ENCODE results near the gene SIPA1L3.
"Not testable (repeated sequence)": the region's sequence is repeated elsewhere in the genome, so short reads cannot be mapped to it uniquely, and the experiment has no call there.

The SIPA1L3 gene

GRCh38 chr19:38022791-38023670 lies 116.0 kb downstream of the SIPA1L3 start:
- Mint-ChIP-seq H3K4me1 (ENCODE audit: low read depth in 2 of 2) (peaks cover 8 to 15% of the 10 kb centered on the region in 2 donors), H3K9me3 (no peaks in the 10 kb centered on the region), H3K36me3 (ENCODE audit: insufficient read depth) (peaks cover under 1% of the 10 kb centered on the region), H3K4me3 (no peak overlapping the region), H3K27ac (peak overlapping the region in 1 of 2 donors; percentile 58), H3K27me3 (no peaks in the 10 kb centered on the region)
- DNase-seq (no peak), ATAC-seq (replicated peaks) (no peak)

DNA sequence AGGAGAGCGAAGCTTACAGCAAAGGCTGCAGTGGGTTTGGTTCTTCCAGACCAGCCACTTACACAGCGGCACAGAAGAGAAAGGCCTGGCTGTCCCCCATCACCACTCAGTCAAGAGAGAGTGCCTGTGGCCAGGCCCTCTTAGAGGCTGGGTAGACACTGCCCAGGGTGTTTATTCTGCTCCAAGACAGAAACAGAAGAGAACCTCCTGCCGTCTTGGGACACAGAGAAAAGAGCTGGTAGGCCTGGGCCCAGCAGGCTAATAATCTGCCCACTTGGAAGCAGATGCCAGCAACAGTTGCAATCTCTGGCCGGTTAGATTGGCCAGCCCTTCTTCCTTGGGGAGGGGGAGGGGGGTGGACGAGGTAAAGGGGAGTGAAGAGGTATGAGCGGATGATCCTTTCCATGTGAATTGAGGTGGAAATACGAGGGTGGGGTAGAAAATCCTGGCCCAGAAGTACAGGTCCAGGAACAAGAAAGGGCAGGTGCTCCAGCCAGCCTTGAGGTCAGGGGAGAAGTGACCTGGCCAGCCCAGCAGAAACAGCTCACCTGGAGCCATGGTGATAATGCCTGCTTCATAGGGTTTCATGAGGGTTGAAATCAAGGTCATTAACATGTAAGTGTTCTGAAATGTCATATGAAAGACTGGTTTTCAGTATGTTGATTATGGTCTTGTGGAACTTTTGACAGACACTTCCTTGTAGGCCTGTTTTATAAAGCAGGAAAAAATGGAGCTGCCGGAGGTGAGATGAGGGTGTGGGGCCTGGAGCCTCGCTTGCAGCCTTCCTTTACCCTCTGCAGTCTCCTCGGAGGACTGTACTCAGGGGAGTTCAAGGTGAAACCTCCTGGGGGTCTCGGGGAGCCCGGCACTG lies 116.9 kb downstream of the SIPA1L3 start:
- Mint-ChIP-seq H3K4me3 (no peak overlapping the region), H3K36me3 (ENCODE audit: insufficient read depth) (no peaks in the 10 kb centered on the region), H3K27ac (peak overlapping the region in 1 of 2 donors; percentile 58), H3K4me1 (ENCODE audit: low read depth in 2 of 2) (peaks cover 8 to 15% of the 10 kb centered on the region in 2 donors), H3K9me3 (no peaks in the 10 kb centered on the region), H3K27me3 (no peaks in the 10 kb centered on the region)
- ATAC-seq (replicated peaks), result no peak
- DNase-seq, result no peak

DNA sequence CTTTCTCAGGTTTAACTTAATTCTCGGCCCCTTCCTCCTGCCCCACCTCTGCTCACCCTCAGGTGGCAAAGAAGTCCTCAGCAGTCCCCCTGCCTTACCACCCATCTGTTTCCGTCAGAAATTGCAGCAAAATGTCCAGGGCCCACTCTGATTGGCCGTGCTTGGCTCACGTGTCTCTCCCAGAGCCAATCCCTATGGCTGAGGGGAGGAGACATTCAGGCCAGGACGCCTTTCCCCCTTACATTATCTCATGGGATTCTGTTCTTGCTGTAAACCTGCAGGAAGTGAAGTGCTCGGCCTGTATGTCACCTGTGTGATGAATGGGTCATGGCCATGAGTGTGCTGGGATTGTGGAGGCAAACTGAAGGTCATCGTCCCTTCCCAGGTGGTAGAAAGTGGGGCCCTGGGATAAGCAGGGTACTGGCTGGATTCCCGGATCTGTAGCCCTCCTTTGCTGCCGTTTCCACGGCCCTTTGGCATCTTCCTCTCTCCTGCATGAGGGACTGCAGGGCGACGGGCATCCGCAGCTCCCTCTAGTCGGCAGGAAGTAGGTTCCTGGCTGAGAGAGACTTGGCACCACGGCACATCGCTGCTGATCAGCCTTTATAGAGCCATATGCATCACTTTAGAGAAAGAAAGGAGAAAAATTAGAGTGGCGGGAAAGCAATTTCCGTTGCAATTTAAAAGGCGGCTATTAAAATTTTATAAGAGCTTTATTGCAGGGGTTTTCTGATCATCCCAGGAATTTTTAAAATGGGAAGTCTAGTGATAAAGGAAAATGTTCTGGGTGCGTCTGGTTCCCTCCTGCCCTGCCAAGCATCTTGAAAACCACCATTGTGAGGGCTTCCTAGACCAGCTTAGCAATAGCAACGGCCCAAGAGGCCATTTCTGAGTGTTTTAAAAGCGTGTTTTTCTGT lies 118.2 kb downstream of the SIPA1L3 start:
- Mint-ChIP-seq H3K36me3 (ENCODE audit: insufficient read depth) (peaks cover 6% of the 10 kb centered on the region), H3K4me1 (ENCODE audit: low read depth in 2 of 2) (peaks cover 7 to 13% of the 10 kb centered on the region in 2 donors), H3K9me3 (no peaks in the 10 kb centered on the region), H3K27me3 (no peaks in the 10 kb centered on the region), H3K4me3 (no peak overlapping the region), H3K27ac (no peak overlapping the region)
- ATAC-seq (replicated peaks) (no peak), DNase-seq (no peak)

DNA sequence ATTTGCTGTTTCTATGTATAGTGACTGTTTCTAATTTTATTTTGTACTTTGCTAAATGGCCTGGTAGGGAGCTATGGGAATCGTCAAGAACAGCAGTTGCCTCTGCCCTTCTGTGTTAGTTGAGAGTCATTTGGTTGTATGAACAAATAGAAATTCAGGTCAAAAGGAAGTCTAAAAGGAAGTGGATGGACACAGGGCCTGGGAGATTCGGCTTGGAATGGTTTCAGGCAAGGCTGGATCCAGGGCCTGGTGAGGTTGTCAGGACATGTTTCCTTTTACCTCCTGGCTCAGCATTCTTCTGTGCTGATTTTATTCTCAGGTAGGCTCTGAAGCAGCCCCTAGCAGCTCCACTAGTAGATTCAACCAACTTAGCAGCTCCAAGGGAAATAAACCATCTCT lies 118.9 kb downstream of the SIPA1L3 start:
- H3K27ac Mint-ChIP-seq, result no peak overlapping the region
- no peaks in the 10 kb centered on the region for H3K27me3 Mint-ChIP-seq

DNA sequence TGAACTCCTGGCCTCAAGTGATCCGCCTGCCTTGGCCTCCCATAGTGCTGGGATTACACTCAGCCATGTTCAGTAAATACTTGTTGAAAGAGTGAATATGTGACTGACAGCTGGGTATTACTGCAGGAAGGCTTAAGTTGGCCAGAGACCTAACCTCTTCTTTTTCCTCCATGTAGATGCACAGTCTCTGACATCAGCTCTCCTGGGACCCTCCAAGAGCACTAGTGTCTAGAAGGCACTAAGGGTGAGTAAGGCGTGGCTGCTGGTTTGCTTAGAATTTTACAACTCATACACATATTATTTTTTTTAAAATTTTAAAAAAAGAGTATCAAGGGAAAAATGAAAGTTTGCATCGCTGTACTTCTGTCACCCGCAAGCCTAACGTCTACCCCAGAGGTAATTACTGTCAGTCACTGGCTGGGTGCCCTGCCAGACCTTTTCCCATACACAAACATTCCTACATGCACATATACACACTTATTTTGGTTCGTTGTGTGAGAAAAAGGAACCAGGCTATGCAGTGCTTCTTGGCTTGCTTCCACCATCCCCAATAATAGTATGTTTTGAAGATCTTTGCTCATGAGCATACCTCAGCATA lies 122.0 kb downstream of the SIPA1L3 start:
- Mint-ChIP-seq H3K27ac (no peak overlapping the region), H3K4me1 (ENCODE audit: low read depth in 2 of 2) (peaks cover under 1 to 7% of the 10 kb centered on the region in 2 donors), H3K36me3 (ENCODE audit: insufficient read depth) (peaks cover 12% of the 10 kb centered on the region), H3K27me3 (no peaks in the 10 kb centered on the region), H3K4me3 (no peak overlapping the region), H3K9me3 (peaks cover 0 to 2% of the 10 kb centered on the region in 2 donors)
- no peak for DNase-seq
- ATAC-seq (replicated peaks), result no peak

More for the DNA sequence above, 118.9 kb downstream of the SIPA1L3 start:
- H3K4me1 Mint-ChIP-seq (ENCODE audit: low read depth in 2 of 2), result peaks cover 6 to 13% of the 10 kb centered on the region in 2 donors
- no peak overlapping the region for H3K4me3 Mint-ChIP-seq
- peaks cover 10% of the 10 kb centered on the region for H3K36me3 Mint-ChIP-seq (ENCODE audit: insufficient read depth)
- ATAC-seq (replicated peaks) (no peak), DNase-seq (no peak)
- no peaks in the 10 kb centered on the region for H3K9me3 Mint-ChIP-seq

DNA sequence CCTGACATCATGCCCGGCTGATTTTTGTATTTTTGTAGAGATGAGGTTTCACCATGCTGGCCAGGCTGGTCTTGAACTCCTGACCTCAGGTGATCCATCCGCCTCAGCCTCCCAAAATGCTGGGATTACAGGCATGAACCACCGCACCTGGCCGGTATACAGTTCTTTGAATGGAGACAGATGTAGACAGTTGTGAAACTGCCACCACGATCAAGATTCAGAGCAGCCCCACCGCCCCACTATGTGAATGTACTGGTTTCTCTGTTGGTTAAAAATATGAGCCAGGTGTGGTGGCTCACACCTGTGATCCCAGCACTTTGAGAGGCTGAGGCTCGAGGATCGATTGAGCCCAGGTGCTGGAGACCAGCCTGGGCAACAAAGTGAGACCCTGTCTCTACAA lies 123.0 kb downstream of the SIPA1L3 start:
- not testable (repeated sequence) for H3K27ac Mint-ChIP-seq; ATAC-seq (replicated peaks); H3K9me3 Mint-ChIP-seq; H3K4me3 Mint-ChIP-seq; DNase-seq; H3K27me3 Mint-ChIP-seq; H3K4me1 Mint-ChIP-seq (ENCODE audit: low read depth in 2 of 2)
- H3K36me3 Mint-ChIP-seq (ENCODE audit: insufficient read depth), result peaks cover 12% of the 10 kb centered on the region

DNA sequence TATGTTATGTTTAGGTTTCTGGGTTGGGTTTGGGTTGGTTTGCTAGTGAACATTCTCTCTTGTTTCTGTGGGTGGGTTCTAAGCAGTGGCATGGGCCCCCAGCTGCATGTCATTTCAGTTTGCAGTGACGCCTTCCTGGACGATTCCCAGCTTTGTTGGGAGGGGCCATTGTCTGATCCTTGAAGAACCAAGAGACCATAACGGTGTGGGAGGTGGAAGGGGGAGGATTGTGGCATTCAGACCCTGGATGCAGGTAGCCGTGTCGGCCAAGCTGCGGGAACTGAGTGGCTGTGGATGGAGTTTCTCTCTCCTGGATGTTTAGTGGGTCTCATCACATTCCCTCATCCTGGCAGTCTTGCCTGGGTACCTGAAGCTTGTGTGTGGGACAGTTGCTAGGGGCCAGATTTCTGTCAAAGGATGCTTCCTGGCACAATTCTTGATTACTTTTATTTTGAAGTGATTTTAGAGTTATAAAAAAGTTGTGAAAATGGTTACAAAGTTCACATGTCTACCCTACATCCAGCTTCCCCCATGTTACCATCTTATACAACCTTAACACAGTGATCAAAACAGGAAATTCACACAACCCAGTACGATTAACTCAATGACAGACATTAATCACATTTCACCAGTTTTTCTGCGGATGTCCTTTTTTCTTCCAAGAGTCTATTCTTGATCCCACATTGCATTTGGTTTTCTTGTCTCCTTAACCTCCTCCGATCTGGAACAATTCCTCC lies 123.8 kb downstream of the SIPA1L3 start:
- ATAC-seq (replicated peaks) (no peak), DNase-seq (no peak)
- Mint-ChIP-seq H3K36me3 (ENCODE audit: insufficient read depth) (peaks cover 12% of the 10 kb centered on the region), H3K4me1 (ENCODE audit: low read depth in 2 of 2) (peaks cover 0 to 9% of the 10 kb centered on the region in 2 donors), H3K4me3 (no peak overlapping the region), H3K27me3 (no peaks in the 10 kb centered on the region), H3K27ac (no peak overlapping the region), H3K9me3 (peaks cover 0 to 2% of the 10 kb centered on the region in 2 donors)

DNA sequence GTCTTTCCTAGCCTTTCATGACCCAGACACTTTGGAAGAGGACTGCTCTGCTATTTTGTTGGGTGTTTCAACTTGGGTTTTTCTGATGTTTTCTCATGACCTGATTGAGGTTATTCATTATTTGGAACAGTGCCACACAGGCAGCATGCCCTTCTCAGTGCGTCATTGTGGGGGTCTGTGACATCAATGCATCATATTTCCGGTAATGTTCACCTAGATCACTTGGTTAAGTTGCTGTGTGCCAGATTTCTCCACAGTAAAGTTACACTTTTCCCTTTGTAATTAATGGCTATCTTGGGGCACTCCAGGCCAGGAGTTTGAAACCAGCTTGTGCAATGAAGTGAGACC lies 124.4 kb downstream of the SIPA1L3 start:
- no peak for DNase-seq
- Mint-ChIP-seq H3K27ac (no peak overlapping the region), H3K36me3 (ENCODE audit: insufficient read depth) (peaks cover 12% of the 10 kb centered on the region), H3K9me3 (peaks cover 0 to 2% of the 10 kb centered on the region in 2 donors), H3K4me3 (no peak overlapping the region), H3K27me3 (no peaks in the 10 kb centered on the region), H3K4me1 (ENCODE audit: low read depth in 2 of 2) (peaks cover 0 to 9% of the 10 kb centered on the region in 2 donors)
- ATAC-seq (replicated peaks), result no peak

- peaks cover 0 to 2% of the 10 kb centered on the region in 2 donors for H3K9me3 Mint-ChIP-seq
- no peak for DNase-seq
- no peak overlapping the region for H3K27ac Mint-ChIP-seq
- H3K36me3 Mint-ChIP-seq (ENCODE audit: insufficient read depth), result peaks cover 12% of the 10 kb centered on the region
- H3K4me3 Mint-ChIP-seq, result no peak overlapping the region
- ATAC-seq (replicated peaks), result no peak
- H3K4me1 Mint-ChIP-seq (ENCODE audit: low read depth in 2 of 2), result peaks cover 0 to 10% of the 10 kb centered on the region in 2 donors
- no peaks in the 10 kb centered on the region for H3K27me3 Mint-ChIP-seq
These were observed 125.1 kb downstream of the SIPA1L3 start for GRCh38 chr19:38032151-38032550.

GRCh38 chr19:38032951-38033350 lies 125.9 kb downstream of the SIPA1L3 start:
- Mint-ChIP-seq H3K4me3 (no peak overlapping the region), H3K9me3 (peaks cover 0 to 2% of the 10 kb centered on the region in 2 donors), H3K4me1 (ENCODE audit: low read depth in 2 of 2) (peaks cover 0 to 11% of the 10 kb centered on the region in 2 donors), H3K36me3 (ENCODE audit: insufficient read depth) (peaks cover 12% of the 10 kb centered on the region), H3K27ac (no peak overlapping the region), H3K27me3 (no peaks in the 10 kb centered on the region)
- DNase-seq (no peak), ATAC-seq (replicated peaks) (no peak)

DNA sequence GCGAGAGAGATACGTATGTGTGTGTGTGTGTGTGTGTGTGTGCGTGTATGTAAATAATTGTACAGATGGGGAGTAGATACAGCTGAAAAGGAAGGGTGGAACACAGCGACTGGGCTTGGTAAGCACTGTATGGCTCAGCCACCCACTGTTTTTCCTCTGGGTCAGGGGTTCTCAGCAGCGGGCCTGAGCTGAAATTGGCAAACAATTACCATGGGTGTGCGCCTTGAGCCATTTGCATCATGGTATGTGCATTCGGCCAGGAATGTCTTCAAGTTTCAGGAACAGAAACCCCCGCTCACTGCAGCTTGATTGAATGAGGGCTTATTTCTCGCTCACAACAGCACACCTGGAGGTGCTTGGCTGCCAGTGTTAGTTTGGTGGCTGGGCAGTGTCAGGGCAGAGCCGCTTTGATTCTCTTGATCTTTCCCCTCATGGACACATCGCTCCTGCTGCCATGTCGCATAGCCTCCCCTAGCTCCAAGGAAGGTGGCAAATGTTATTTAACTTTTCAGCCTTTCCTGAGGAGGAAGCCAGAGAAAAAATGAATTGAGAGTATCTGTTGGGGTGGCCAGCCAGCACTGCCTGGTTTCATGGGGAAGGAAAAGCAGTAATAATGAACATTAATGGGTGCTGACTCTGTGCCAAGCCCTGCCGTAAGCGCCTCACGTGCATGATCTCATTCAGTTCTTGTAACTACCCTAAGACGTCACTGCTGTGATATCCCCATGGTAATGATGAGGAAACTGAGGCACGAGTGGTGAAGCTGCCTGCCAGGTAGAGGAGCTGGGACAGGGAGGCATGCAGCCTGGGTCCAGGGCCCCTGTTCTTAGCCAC lies 126.9 kb downstream of the SIPA1L3 start:
- Mint-ChIP-seq H3K4me3 (no peak overlapping the region), H3K9me3 (peaks cover 0 to 2% of the 10 kb centered on the region in 2 donors), H3K4me1 (ENCODE audit: low read depth in 2 of 2) (peaks cover 0 to 11% of the 10 kb centered on the region in 2 donors), H3K27me3 (no peaks in the 10 kb centered on the region), H3K36me3 (ENCODE audit: insufficient read depth) (peaks cover 12% of the 10 kb centered on the region), H3K27ac (no peak overlapping the region)
- ATAC-seq (replicated peaks), result no peak
- DNase-seq, result no peak

Measured in effector memory CD8-positive, alpha-beta T cell (primary cell).